NCI-H1105 (cell line): ENCODE measurements around the gene SH3PXD2B.
"Not testable (repeated sequence)": the region's sequence is repeated elsewhere in the genome, so short reads cannot be mapped to it uniquely, and the experiment has no call there.

Experiments used
- DNase-seq: peaks from one replicate; lab custom pipeline; 2025; lab: John Stamatoyannopoulos, UW

Gene SH3PXD2B

GRCh38 chr5:172399826-172400225 is 54.5 kb downstream of the SH3PXD2B start:
- DNase-seq: no peak

- DNase-seq: no peak
Measured at GRCh38 chr5:172399336-172399735, 55.0 kb downstream of the SH3PXD2B start.

- not testable (repeated sequence) for DNase-seq
Measured at GRCh38 chr5:172398645-172399044, 55.7 kb downstream of the SH3PXD2B start.

- DNase-seq: not testable (repeated sequence)
Measured at GRCh38 chr5:172396994-172397393, 57.3 kb downstream of the SH3PXD2B start.

- no peak for DNase-seq
Measured at GRCh38 chr5:172396220-172396619, 58.1 kb downstream of the SH3PXD2B start.

GRCh38 chr5:172395483-172395882 is 58.8 kb downstream of the SH3PXD2B start:
- DNase-seq: no peak

- no peak for DNase-seq
Measured at GRCh38 chr5:172389578-172390112, 64.7 kb downstream of the SH3PXD2B start.

GRCh38 chr5:172388246-172388733 is 66.0 kb downstream of the SH3PXD2B start:
- no peak for DNase-seq

GRCh38 chr5:172385707-172386106 is 68.6 kb downstream of the SH3PXD2B start:
- DNase-seq: no peak

GRCh38 chr5:172385010-172385563 is 69.2 kb downstream of the SH3PXD2B start:
- no peak for DNase-seq

GRCh38 chr5:172383191-172383802 is 71.0 kb downstream of the SH3PXD2B start:
- DNase-seq: no peak

GRCh38 chr5:172380987-172381643 is 73.2 kb downstream of the SH3PXD2B start:
- DNase-seq: peak; percentile 62

- DNase-seq: no peak
Measured at GRCh38 chr5:172380301-172380986, 73.9 kb downstream of the SH3PXD2B start.

GRCh38 chr5:172379481-172379880 is 74.8 kb downstream of the SH3PXD2B start:
- DNase-seq: no peak

GRCh38 chr5:172377856-172378255 is 76.5 kb downstream of the SH3PXD2B start:
- DNase-seq: no peak

- DNase-seq: no peak
Measured at GRCh38 chr5:172377438-172377837, 76.9 kb downstream of the SH3PXD2B start.

GRCh38 chr5:172374783-172375182 is 79.5 kb downstream of the SH3PXD2B start:
- no peak for DNase-seq

- DNase-seq: no peak
Measured at GRCh38 chr5:172373680-172374079, 80.6 kb downstream of the SH3PXD2B start.

- DNase-seq: no peak
Measured at GRCh38 chr5:172371684-172372083, 82.6 kb downstream of the SH3PXD2B start.

GRCh38 chr5:172370648-172371545 is 83.4 kb downstream of the SH3PXD2B start:
- no peak for DNase-seq

GRCh38 chr5:172370237-172370640 is 84.1 kb downstream of the SH3PXD2B start:
- no peak for DNase-seq
